Body of pancreas (tissue), 4 donors: Measurements from ENCODE around the gene ADAMTS6. TPM values are rescaled to one million over a fixed set of nuclear protein-coding genes. Genes with fewer than 3 reads are reported as not detected.
"Not testable (repeated sequence)": the region's sequence is repeated elsewhere in the genome, so short reads cannot be mapped to it uniquely, and the experiment has no call there.

Source experiments
- ATAC-seq: fragments of 150-250 bp; one replicate; pipeline ENCODE4 v1.9.1; 2016
- DNase-seq, 4 donors: peaks; one replicate each; pipeline ENCODE4 v3.0.0-alpha.2; 2019
- H3K27ac ChIP-seq, 4 donors: fragments of 200-600 bp; sonication (generic); 1 replicate in 3 of 4; 2 replicates in 1 of 4; pipeline versions ENCODE4 v1.5.1 to v1.6.1; 2016 to 2019; ENCODE audit warnings: mild to moderate bottlenecking in 1 of 4, mixed read lengths in 1 of 4, moderate library complexity in 1 of 4
- H3K27me3 ChIP-seq, 2 donors: fragments of 200-600 bp; sonication (generic); one replicate each; pipeline ENCODE4 v1.6.0; 2016; ENCODE audit warnings: mild to moderate bottlenecking in 1 of 2
- H3K36me3 ChIP-seq, 2 donors: fragments of 200-600 bp; sonication (generic); replicated peaks in 1 of 2; 2 replicates each; pipeline ENCODE4 v1.5.1; 2016; ENCODE audit warnings: low read depth in 2 of 2; ENCODE audit not compliant: insufficient read depth in 1 of 2
- H3K4me1 ChIP-seq: fragments of 200-600 bp; sonication (generic); one replicate; pipeline ENCODE4 v1.6.0; 2016
- H3K4me3 ChIP-seq, 2 donors: fragments of 200-600 bp; sonication (generic); 1 replicate in 1 of 2; 2 replicates in 1 of 2; pipeline ENCODE4 v1.5.1; 2016 to 2019
- H3K9me3 ChIP-seq, 3 donors: fragments of 200-600 bp; sonication (generic); 1 replicate in 2 of 3; 2 replicates in 1 of 3; pipeline ENCODE4 v1.5.1; 2016
- POLR2A ChIP-seq, 3 donors: fragments of 450-650 bp; IDR thresholded peaks; one replicate each; pipeline ENCODE4 v1.6.1; 2016; ENCODE audit warnings: antibody characterized with exemption in 3 of 3, mild to moderate bottlenecking in 2 of 3
- WGBS, 2 donors: methylation state at CpG; one replicate each; pipeline ENCODE4 v1.1.5; 2017; 5-methylcytosine and 5-hydroxymethylcytosine counted together
- intact Hi-C: fragments of 100-400 bp; cut with DNase I; formaldehyde crosslinking; loops from one replicate; pipeline ENCODE4 v1.15.1; 2023
- total RNA-seq, 2 donors: library from RNA; depleted of rRNA; stranded (reverse); fragments of >200 nt; gene quantifications; one replicate each; pipeline ENCODE4 v1.1.0, GENCODE V29; 2016
- TF ChIP-seq, protein P1 (sequence below), 7 experiments: fragments of 450-650 bp in 4 of 7; fragments of 200-600 bp in 3 of 7; sonication (generic) in 3 of 7; IDR thresholded peaks; one replicate each; pipeline ENCODE4 v1.5.1; 2016 to 2019; ENCODE audit warnings: antibody characterized with exemption in 7 of 7

Gene ADAMTS6
- total RNA-seq, 2 donors from 2014 or later = 0.78 TPM; not detected in 1

- whole genome bisulfite sequencing, 2 donors = 80 to 100% methylated on average over 1 of the region's 1 CpG
- DNase-seq = no peak
- no peak for ATAC-seq
- Histone ChIP-seq H3K4me3 (no peak overlapping the region), H3K9me3 (no peaks in the 10 kb centered on the region), H3K27ac (no peak overlapping the region), H3K27me3 (no peaks in the 10 kb centered on the region), H3K4me1 (no peaks in the 10 kb centered on the region), H3K36me3 (no peaks in the 10 kb centered on the region)
- intact Hi-C loops = no loop called here
- TF ChIP-seq POLR2A (IDR thresholded peaks at IDR 0.05) = no peak
- TF ChIP-seq, protein P1, sequence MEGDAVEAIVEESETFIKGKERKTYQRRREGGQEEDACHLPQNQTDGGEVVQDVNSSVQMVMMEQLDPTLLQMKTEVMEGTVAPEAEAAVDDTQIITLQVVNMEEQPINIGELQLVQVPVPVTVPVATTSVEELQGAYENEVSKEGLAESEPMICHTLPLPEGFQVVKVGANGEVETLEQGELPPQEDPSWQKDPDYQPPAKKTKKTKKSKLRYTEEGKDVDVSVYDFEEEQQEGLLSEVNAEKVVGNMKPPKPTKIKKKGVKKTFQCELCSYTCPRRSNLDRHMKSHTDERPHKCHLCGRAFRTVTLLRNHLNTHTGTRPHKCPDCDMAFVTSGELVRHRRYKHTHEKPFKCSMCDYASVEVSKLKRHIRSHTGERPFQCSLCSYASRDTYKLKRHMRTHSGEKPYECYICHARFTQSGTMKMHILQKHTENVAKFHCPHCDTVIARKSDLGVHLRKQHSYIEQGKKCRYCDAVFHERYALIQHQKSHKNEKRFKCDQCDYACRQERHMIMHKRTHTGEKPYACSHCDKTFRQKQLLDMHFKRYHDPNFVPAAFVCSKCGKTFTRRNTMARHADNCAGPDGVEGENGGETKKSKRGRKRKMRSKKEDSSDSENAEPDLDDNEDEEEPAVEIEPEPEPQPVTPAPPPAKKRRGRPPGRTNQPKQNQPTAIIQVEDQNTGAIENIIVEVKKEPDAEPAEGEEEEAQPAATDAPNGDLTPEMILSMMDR (IDR thresholded peaks at IDR 0.05) = no peak
Measured at GRCh38 chr5:65185468-65185867, 296.3 kb downstream of the ADAMTS6 start.

DNA sequence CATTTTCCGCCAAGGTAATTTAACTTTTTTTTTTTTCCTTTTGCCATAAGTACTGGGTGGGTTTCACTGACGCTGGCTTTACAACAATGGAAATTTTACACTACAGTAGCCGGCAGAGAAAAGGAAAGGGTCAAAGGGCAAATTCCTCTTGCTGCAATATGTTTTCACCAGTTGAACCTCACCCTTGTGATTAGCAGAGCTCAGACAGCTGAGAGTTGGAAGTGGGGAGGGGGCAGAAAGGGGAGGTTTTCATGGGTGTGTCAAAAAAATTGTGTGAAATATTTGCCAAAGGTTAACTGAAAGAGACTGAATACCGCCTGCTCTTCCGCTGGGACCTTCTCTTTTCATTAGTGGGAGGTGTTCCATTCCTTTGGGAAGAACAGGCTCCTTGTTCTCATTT lies 296.9 kb downstream of the ADAMTS6 start:
- Histone ChIP-seq H3K9me3 (no peaks in the 10 kb centered on the region), H3K27ac (no peak overlapping the region), H3K4me1 (no peaks in the 10 kb centered on the region), H3K36me3 (no peaks in the 10 kb centered on the region), H3K4me3 (no peak overlapping the region), H3K27me3 (no peaks in the 10 kb centered on the region)
- intact Hi-C loops = no loop called here
- no peak for DNase-seq
- ATAC-seq = no peak
- TF ChIP-seq, protein P1 (IDR thresholded peaks at IDR 0.05) = no peak
- no peak for TF ChIP-seq POLR2A (IDR thresholded peaks at IDR 0.05)
- WGBS, 2 donors = 63 to 75% methylated on average over 5 of the region's 5 CpGs

DNA sequence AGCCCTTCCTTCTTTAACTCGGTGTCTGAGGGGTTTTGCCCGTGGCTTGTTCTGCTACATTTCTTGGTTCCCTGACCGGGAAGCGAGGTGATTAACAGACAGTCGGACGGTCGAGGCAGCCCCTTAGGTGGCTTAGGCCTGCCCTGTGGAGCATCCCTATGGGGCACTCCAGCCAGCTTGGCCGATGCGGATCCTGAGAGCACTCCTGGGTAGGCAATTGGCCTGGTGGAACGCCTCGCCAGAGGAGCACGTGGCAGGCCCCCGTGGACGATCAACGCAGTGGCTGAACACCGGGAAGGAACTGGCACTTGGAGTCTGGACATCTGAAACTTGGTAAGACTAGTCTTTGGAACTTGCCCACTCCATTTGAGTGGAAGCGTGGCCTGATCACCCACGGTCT lies 307.5 kb downstream of the ADAMTS6 start:
- DNase-seq, H3K4me1 ChIP-seq, H3K27ac ChIP-seq, H3K4me3 ChIP-seq, H3K27me3 ChIP-seq, ATAC-seq, H3K9me3 ChIP-seq, H3K36me3 ChIP-seq, intact Hi-C loops: not testable (repeated sequence)
- WGBS, 2 donors = 86 to 90% methylated on average over 17 to 18 of the region's 18 CpGs

- intact Hi-C loops = no loop called here
- no peaks in the 10 kb centered on the region for H3K27me3 ChIP-seq
- no peaks in the 10 kb centered on the region for H3K9me3 ChIP-seq
- DNase-seq (no peak), ATAC-seq (no peak)
- H3K36me3 ChIP-seq = no peaks in the 10 kb centered on the region
- TF ChIP-seq, protein P1 (IDR thresholded peaks at IDR 0.05) = no peak
- no peak for TF ChIP-seq POLR2A (IDR thresholded peaks at IDR 0.05)
- no peak overlapping the region for H3K4me3 ChIP-seq
- H3K4me1 ChIP-seq = no peaks in the 10 kb centered on the region
- H3K27ac ChIP-seq = no peak overlapping the region
- 71 to 79% methylated on average over 5 of the region's 5 CpGs for WGBS, 2 donors
Measured at GRCh38 chr5:65173130-65173525, 308.6 kb downstream of the ADAMTS6 start.

DNA sequence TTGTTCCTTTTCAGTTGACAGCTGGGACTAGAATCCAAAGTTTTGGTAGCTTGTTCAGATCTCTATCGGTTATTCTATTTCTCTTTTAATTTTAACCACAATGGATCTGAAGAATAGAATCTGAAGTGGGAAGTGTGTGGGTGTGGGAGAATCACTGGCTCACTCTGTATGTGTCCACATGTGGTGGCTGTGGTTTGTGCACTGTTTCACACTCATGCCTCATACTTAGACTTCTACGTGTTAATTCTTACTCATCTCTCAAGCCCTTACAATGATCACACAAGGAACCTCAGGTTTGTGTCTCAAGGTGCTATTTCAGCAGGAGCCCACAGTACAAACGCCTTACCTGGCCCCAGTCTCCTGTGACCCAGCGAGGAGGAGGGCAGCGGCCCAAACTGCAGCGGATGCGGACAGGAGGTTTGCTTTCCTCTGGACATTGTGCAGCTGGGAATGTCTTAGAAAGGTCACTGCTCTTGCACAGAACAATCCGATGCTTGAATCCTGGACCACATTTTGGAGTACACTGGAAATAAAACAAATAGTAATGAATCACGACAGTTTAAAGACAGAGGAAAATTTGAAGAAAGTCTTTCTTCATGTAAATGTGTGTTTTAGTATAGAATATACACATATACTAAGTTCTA lies 309.1 kb downstream of the ADAMTS6 start:
- Histone ChIP-seq H3K4me1 (no peaks in the 10 kb centered on the region), H3K27ac (no peak overlapping the region), H3K9me3 (no peaks in the 10 kb centered on the region), H3K4me3 (no peak overlapping the region), H3K36me3 (no peaks in the 10 kb centered on the region), H3K27me3 (no peaks in the 10 kb centered on the region)
- TF ChIP-seq, protein P1 (IDR thresholded peaks at IDR 0.05) = no peak
- no peak for TF ChIP-seq POLR2A (IDR thresholded peaks at IDR 0.05)
- intact Hi-C loops = no loop called here
- ATAC-seq (no peak), DNase-seq (no peak)
- 73 to 76% methylated on average over 7 to 9 of the region's 9 CpGs for WGBS, 2 donors
